GM12878 (cell line): Measurements from ENCODE around the gene PPOX. TPM values are rescaled to one million over a fixed set of nuclear protein-coding genes. Genes with fewer than 3 reads are reported as not detected.

ENCODE experiments used
- ATAC-seq: fragments of 200-7000 bp; cut with Tn5 transposase; 3 replicates; pipeline ENCODE4 v1.9.1; 2020; ENCODE audit warnings: mild to moderate bottlenecking, moderate library complexity
- BruUV-seq: library from RNA; stranded (reverse); fragments of 400-500 nt; replicated peaks from 2 replicates; lab custom pipeline; 2021; lab: Mats Ljungman, UMichigan
- CTCF ChIA-PET: fragments of 300-600 bp; sonication (Branson Sonifier 250); formaldehyde crosslinking; extraction: SDS; loops from one replicate; lab custom pipeline; 2021; ENCODE audit warnings: inconsistent platforms; lab: Yijun Ruan, JAX
- POLR2A ChIA-PET: fragments of 350-600 bp; formaldehyde crosslinking; extraction: SDS; loops from one replicate; lab custom pipeline; 2021; ENCODE audit warnings: inconsistent platforms; lab: Charles Lee
- RAD21 ChIA-PET: fragments of 300-600 bp; sonication (Branson Sonifier 250); formaldehyde crosslinking; loops from one replicate; lab custom pipeline; 2023; ENCODE audit warnings: antibody characterized with exemption; ENCODE audit not compliant: unreplicated experiment; lab: Charles Lee
- SMC1A ChIA-PET: fragments of 300-600 bp; sonication (Branson Sonifier 250); formaldehyde crosslinking; loops from one replicate; lab custom pipeline; 2023; ENCODE audit not compliant: unreplicated experiment, uncharacterized antibody; lab: Charles Lee
- DNase-seq: peaks from one replicate; pipeline ENCODE4 v3.0.0-alpha.2; 2011; ENCODE audit warnings: low read depth, low spot score
- FAIRE-seq: peaks from 3 replicates; lab custom pipeline; 2011; peaks lifted over from hg19 to GRCh38; lab: Jason Lieb, UNC
- H2AFZ ChIP-seq: 2 replicates; pipeline ENCODE4 v1.6.0; 2011; ENCODE audit warnings: low read depth, low read length, control low read depth; ENCODE audit not compliant: control insufficient read depth
- H3K27ac ChIP-seq: 2 replicates; pipeline ENCODE4 v1.5.1; 2011; ENCODE audit warnings: control low read depth; ENCODE audit not compliant: control insufficient read depth, insufficient read depth
- H3K27me3 ChIP-seq, 2 experiments: replicated peaks in 1 of 2; 2 replicates each; pipeline versions ENCODE4 v1.6.0 to v1.6.1; 2011; ENCODE audit warnings: low read length in 1 of 2; ENCODE audit not compliant: control insufficient read depth in 2 of 2, insufficient read depth in 2 of 2
- H3K36me3 ChIP-seq, 2 experiments: 2 replicates each; pipeline ENCODE4 v1.5.1; 2011; ENCODE audit warnings: low read length in 1 of 2; ENCODE audit not compliant: control insufficient read depth in 2 of 2, insufficient read depth in 2 of 2
- H3K4me1 ChIP-seq: 2 replicates; pipeline ENCODE4 v1.6.1; 2011; ENCODE audit warnings: mild to moderate bottlenecking, low read length, moderate library complexity, mixed read lengths; ENCODE audit not compliant: control insufficient read depth, insufficient read depth
- H3K4me2 ChIP-seq: 2 replicates; pipeline ENCODE4 v1.6.0; 2011; ENCODE audit warnings: control low read depth; ENCODE audit not compliant: control insufficient read depth, insufficient read depth
- H3K4me3 ChIP-seq: fragments of 200-600 bp; sonication (generic); 2 replicates; pipeline ENCODE4 v1.5.1; 2016
- H3K79me2 ChIP-seq: 2 replicates; pipeline ENCODE4 v1.6.0; 2011; ENCODE audit warnings: low read length; ENCODE audit not compliant: control insufficient read depth, insufficient read depth
- H3K9ac ChIP-seq: 2 replicates; pipeline ENCODE4 v1.8.0; 2011; ENCODE audit warnings: low read length, control low read depth, mixed read lengths; ENCODE audit not compliant: control insufficient read depth, insufficient read depth
- H3K9me3 ChIP-seq: replicated peaks from 3 replicates; pipeline ENCODE4 v1.5.1; 2011; ENCODE audit warnings: mild to moderate bottlenecking, low read length; ENCODE audit not compliant: control insufficient read depth, insufficient read depth
- H4K20me1 ChIP-seq: 2 replicates; pipeline ENCODE4 v1.6.0; 2011; ENCODE audit not compliant: control insufficient read depth, insufficient read depth
- CHD1 ChIP-seq: IDR thresholded peaks from 2 replicates; pipeline ENCODE4 v1.6.1; 2012; ENCODE audit warnings: low read depth, low read length, improper control_type of control experiment
- IKZF1 ChIP-seq: fragments of 450-650 bp; conservative IDR thresholded peaks from 2 replicates; pipeline ENCODE4 v1.6.1; 2017; ENCODE audit warnings: antibody characterized with exemption, mild to moderate bottlenecking
- JUND ChIP-seq: IDR thresholded peaks from 2 replicates; pipeline ENCODE4 v1.6.1; 2012; ENCODE audit warnings: low read depth, mild to moderate bottlenecking, low read length, improper control_type of control experiment, moderate library complexity
- KLF5 ChIP-seq: fragments of 450-650 bp; IDR thresholded peaks from 2 replicates; pipeline ENCODE4 v1.6.1; 2014; ENCODE audit warnings: mild to moderate bottlenecking; ENCODE audit not compliant: partially characterized antibody
- NFXL1 ChIP-seq: fragments of 450-650 bp; IDR thresholded peaks from 2 replicates; pipeline ENCODE4 v1.6.1; 2017; ENCODE audit warnings: antibody characterized with exemption, mild to moderate bottlenecking, borderline replicate concordance
- POLR2AphosphoS2 ChIP-seq: IDR thresholded peaks from 2 replicates; pipeline ENCODE4 v1.6.1; 2011; ENCODE audit warnings: low read depth, mild to moderate bottlenecking, low read length, improper control_type of control experiment, moderate library complexity
- SP1 ChIP-seq: IDR thresholded peaks from one replicate; pipeline ENCODE4 v1.6.1; 2011; ENCODE audit warnings: low read depth, low read length
- SPI1 ChIP-seq: IDR thresholded peaks from 2 replicates; pipeline ENCODE4 v1.6.1; 2011; ENCODE audit warnings: low read depth, mild to moderate bottlenecking, low read length, moderate library complexity, borderline replicate concordance; ENCODE audit not compliant: insufficient read depth
- SREBF2 ChIP-seq: IDR thresholded peaks from 2 replicates; pipeline ENCODE4 v1.6.1; 2012; ENCODE audit warnings: mild to moderate bottlenecking, low read length
- TBL1XR1 ChIP-seq: IDR thresholded peaks from 2 replicates; pipeline ENCODE4 v1.6.1; 2012; ENCODE audit warnings: low read depth, low read length, improper control_type of control experiment
- WRNIP1 ChIP-seq: IDR thresholded peaks from 2 replicates; pipeline ENCODE4 v1.6.1; 2011; ENCODE audit warnings: low read depth, low read length, improper control_type of control experiment, borderline replicate concordance
- YY1 ChIP-seq: IDR thresholded peaks from 2 replicates; pipeline ENCODE4 v1.6.1; 2011; ENCODE audit warnings: low read depth, mild to moderate bottlenecking, low read length
- ZNF384 ChIP-seq: IDR thresholded peaks from 2 replicates; pipeline ENCODE4 v1.6.1; 2012; ENCODE audit warnings: low read depth, mild to moderate bottlenecking, low read length, improper control_type of control experiment, borderline replicate concordance
- WGBS: methylation state at CpG from one replicate; pipeline ENCODE4 v1.1.6; 2016; ENCODE audit warnings: low lambda C conversion rate; ENCODE audit not compliant: insufficient replicate concordance, insufficient coverage; ENCODE audit errors: missing lambda C conversion rate; 5-methylcytosine and 5-hydroxymethylcytosine counted together
- in situ Hi-C: fragments of 300-500 bp; cut with MboI; formaldehyde crosslinking; loops from 9 replicates; pipeline ENCODE4 v1.14.3; 2018; ENCODE audit warnings: mixed read lengths
- intact Hi-C: fragments of 100-400 bp; cut with micrococcal nuclease; formaldehyde crosslinking; loops from one replicate; pipeline ENCODE4 v1.14.2; 2022; ENCODE audit not compliant: unreplicated experiment
- polyA plus RNA-seq, 11 experiments: library from polyadenylated mRNA; depleted of rRNA in 4 of 11; unstranded in 6 of 11; stranded (reverse) in 5 of 11; fragments of >200 nt; fragmentation: Nextera tagmentation in 4 of 11; fragmentation: Illumina TruSeq in 1 of 11; extraction: Ambion mirVana in 4 of 11; extraction: Trizol in 1 of 11; gene quantifications; 1 replicate in 1 of 11; 2 replicates in 10 of 11; pipeline versions ENCODE4 v1.2.1 to v1.2.3, GENCODE V29; 2011 to 2016; ENCODE audit warnings: inconsistent platforms in 2 of 11, missing spikeins in 2 of 11, low read depth in 1 of 11
- total RNA-seq, 4 experiments: library from RNA; depleted of rRNA in 3 of 4; stranded (reverse); fragments of >200 nt in 3 of 4; fragmentation: Illumina TruSeq in 1 of 4; extraction: Trizol in 1 of 4; gene quantifications; 2 replicates each; pipeline versions ENCODE4 v1.2.1 to v1.2.3, GENCODE V29; 2013 to 2021
- TF ChIP-seq, protein P1 (sequence below): fragments of 450-650 bp; IDR thresholded peaks from 2 replicates; pipeline ENCODE4 v1.6.1; 2016; ENCODE audit warnings: mild to moderate bottlenecking
- TF ChIP-seq, protein P2 (sequence below): fragments of 450-650 bp; IDR thresholded peaks from 2 replicates; pipeline ENCODE4 v1.6.1; 2017; ENCODE audit warnings: borderline replicate concordance
- TF ChIP-seq, protein P3 (sequence below): IDR thresholded peaks from 2 replicates; pipeline ENCODE4 v1.6.1; 2012; ENCODE audit warnings: low read length, inconsistent platforms
- TF ChIP-seq, protein P4 (sequence below): fragments of 450-650 bp; IDR thresholded peaks from 2 replicates; pipeline ENCODE4 v1.6.1; 2017; ENCODE audit warnings: mild to moderate bottlenecking, low read depth, inconsistent platforms; ENCODE audit not compliant: poor library complexity, severe bottlenecking

Gene PPOX
- total and polyA plus RNA-seq, 10 of the 15 experiments (the other 5 are each of a cell fraction or from before 2014, with no cell fraction given): 8.9 to 31.5 (median 20.3) TPM

DNA sequence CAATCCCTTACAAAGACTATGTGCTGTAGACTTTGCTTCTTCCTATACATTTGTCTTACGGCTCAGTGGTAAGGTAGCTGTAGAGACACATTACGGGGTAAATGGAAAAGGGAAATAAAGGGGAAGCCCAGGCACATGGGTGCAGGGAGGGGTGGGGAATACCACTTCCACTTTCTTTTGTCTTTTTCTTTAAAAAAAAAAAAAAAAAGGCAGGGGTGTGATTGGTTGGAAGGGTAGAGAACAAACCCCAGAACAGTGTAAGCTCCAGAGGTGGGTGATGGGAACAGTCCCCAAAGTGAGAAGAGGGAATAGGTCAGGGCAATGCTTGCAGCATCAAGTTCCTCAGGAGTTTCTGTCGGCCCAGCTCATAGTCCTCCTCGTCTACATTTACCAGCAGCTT, 44.4 kb upstream of the PPOX start:
- ChIA-PET SMC1A (interaction anchor here (0.8 to 1.6 kb wide), 8 partner anchors 9 to 84 kb away, joined by 3 to 5 read pairs (median 4); partner anchors contain the start of gene TSTD1), RAD21 (interaction anchor here (0.7 to 1.3 kb wide), 3 partner anchors 14 to 75 kb away, joined by 3 to 4 read pairs (median 4); no protein-coding TSS in a partner anchor), POLR2A (interaction anchor here (1.0 to 1.6 kb wide), 4 partner anchors 53 to 122 kb away, joined by 3 to 9 read pairs (median 6); no protein-coding TSS in a partner anchor), CTCF (interaction anchor here (0.6 to 1.7 kb wide), 4 partner anchors 19 to 870 kb away, joined by 3 to 8 read pairs (median 4); partner anchors contain the start of gene TOMM40L)
- in situ Hi-C loops (no loop called here), intact Hi-C loops (no loop called here)
- FAIRE-seq (no peak), DNase-seq (no peak), ATAC-seq (no peak)
- TF ChIP-seq SP1 (no peak), IKZF1 (no peak), NFXL1 (no peak), SPI1 (peak; percentile 27; the same call in 1 of the 2 replicates), WRNIP1 (no peak), YY1 (no peak), SREBF2 (no peak), TBL1XR1 (no peak), KLF5 (no peak), JUND (no peak), POLR2AphosphoS2 (no peak), ZNF384 (peak; percentile 81), CHD1 (no peak)
- TF ChIP-seq, protein P1, sequence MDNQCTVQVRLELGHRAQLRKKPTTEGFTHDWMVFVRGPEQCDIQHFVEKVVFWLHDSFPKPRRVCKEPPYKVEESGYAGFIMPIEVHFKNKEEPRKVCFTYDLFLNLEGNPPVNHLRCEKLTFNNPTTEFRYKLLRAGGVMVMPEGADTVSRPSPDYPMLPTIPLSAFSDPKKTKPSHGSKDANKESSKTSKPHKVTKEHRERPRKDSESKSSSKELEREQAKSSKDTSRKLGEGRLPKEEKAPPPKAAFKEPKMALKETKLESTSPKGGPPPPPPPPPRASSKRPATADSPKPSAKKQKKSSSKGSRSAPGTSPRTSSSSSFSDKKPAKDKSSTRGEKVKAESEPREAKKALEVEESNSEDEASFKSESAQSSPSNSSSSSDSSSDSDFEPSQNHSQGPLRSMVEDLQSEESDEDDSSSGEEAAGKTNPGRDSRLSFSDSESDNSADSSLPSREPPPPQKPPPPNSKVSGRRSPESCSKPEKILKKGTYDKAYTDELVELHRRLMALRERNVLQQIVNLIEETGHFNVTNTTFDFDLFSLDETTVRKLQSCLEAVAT: no peak
- TF ChIP-seq, protein P2, sequence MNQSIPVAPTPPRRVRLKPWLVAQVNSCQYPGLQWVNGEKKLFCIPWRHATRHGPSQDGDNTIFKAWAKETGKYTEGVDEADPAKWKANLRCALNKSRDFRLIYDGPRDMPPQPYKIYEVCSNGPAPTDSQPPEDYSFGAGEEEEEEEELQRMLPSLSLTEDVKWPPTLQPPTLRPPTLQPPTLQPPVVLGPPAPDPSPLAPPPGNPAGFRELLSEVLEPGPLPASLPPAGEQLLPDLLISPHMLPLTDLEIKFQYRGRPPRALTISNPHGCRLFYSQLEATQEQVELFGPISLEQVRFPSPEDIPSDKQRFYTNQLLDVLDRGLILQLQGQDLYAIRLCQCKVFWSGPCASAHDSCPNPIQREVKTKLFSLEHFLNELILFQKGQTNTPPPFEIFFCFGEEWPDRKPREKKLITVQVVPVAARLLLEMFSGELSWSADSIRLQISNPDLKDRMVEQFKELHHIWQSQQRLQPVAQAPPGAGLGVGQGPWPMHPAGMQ: no peak
- TF ChIP-seq, protein P3, sequence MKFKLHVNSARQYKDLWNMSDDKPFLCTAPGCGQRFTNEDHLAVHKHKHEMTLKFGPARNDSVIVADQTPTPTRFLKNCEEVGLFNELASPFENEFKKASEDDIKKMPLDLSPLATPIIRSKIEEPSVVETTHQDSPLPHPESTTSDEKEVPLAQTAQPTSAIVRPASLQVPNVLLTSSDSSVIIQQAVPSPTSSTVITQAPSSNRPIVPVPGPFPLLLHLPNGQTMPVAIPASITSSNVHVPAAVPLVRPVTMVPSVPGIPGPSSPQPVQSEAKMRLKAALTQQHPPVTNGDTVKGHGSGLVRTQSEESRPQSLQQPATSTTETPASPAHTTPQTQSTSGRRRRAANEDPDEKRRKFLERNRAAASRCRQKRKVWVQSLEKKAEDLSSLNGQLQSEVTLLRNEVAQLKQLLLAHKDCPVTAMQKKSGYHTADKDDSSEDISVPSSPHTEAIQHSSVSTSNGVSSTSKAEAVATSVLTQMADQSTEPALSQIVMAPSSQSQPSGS: no peak
- TF ChIP-seq, protein P4, sequence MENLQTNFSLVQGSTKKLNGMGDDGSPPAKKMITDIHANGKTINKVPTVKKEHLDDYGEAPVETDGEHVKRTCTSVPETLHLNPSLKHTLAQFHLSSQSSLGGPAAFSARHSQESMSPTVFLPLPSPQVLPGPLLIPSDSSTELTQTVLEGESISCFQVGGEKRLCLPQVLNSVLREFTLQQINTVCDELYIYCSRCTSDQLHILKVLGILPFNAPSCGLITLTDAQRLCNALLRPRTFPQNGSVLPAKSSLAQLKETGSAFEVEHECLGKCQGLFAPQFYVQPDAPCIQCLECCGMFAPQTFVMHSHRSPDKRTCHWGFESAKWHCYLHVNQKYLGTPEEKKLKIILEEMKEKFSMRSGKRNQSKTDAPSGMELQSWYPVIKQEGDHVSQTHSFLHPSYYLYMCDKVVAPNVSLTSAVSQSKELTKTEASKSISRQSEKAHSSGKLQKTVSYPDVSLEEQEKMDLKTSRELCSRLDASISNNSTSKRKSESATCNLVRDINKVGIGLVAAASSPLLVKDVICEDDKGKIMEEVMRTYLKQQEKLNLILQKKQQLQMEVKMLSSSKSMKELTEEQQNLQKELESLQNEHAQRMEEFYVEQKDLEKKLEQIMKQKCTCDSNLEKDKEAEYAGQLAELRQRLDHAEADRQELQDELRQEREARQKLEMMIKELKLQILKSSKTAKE: no peak
- Histone ChIP-seq H3K36me3 (peaks cover 17 to 18% of the 10 kb centered on the region in 2 experiments), H3K9ac (no peak overlapping the region), H3K27me3 (no peaks in the 10 kb centered on the region), H3K4me3 (no peak overlapping the region), H2AFZ (no peak overlapping the region), H3K4me1 (peaks cover 19% of the 10 kb centered on the region), H4K20me1 (no peaks in the 10 kb centered on the region), H3K9me3 (no peaks in the 10 kb centered on the region), H3K27ac (peak overlapping the region; percentile 10; the same call in 1 of the 2 replicates), H3K79me2 (peaks cover 28% of the 10 kb centered on the region), H3K4me2 (peak overlapping the region; percentile 38)
- WGBS: 51% methylated on average over 4 of the region's 4 CpGs
- BruUV-seq: no TSS peak
